ENCODE data around the gene TET2.

The TET2 gene

DNA sequence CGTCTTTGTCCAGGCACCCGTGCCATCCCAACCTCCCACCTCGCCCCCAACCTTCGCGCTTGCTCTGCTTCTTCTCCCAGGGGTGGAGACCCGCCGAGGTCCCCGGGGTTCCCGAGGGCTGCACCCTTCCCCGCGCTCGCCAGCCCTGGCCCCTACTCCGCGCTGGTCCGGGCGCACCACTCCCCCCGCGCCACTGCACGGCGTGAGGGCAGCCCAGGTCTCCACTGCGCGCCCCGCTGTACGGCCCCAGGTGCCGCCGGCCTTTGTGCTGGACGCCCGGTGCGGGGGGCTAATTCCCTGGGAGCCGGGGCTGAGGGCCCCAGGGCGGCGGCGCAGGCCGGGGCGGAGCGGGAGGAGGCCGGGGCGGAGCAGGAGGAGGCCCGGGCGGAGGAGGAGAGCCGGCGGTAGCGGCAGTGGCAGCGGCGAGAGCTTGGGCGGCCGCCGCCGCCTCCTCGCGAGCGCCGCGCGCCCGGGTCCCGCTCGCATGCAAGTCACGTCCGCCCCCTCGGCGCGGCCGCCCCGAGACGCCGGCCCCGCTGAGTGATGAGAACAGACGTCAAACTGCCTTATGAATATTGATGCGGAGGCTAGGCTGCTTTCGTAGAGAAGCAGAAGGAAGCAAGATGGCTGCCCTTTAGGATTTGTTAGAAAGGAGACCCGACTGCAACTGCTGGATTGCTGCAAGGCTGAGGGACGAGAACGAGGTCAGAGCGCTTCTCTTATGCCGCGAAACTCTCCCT lies at the start of gene TET2:
Gene TET2 (plus strand): TSS at position 601 of the 740 bp plus-strand sequence. CDS start 87,067 bp downstream, outside the sequence.
- peak; percentile 36 for DNase-seq

DNA sequence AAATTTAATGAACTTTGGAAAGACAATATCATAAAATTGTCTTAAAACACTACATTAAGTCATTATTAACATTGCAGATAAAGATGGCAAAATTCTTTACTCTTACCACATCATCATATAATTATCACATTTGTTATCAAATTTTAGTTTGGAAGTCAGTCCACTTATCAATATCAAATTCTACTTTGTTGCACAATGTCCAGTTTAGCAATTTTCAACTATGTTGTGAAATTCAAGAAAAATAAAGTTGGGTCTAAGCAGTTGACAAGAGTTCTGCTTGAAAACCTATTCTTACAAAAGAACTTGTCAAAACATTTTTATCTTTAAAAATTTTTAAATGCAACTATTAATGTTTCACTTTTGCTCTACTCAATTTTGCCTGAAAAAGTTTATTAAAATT lies 44.7 kb upstream of the TET2 start:
- DNase-seq = no peak

DNA sequence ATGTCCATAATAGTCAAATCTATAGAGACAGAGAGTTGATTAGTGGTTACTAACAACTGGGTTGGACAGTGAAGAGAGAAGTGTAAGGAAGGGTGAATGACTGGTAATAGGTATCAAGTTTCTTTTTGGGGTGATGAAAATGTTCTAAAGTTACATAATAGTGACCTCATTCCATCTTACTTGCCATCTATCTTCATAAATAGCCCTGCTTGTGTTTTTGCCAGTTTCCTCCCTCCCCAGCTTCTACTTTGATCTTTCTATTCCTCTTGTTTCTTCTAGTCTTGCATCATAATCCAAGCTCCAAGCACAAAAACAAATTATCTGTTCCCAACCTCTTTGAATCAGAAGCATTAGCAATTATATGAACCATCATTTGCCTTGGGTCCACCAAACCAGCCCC lies 40.2 kb upstream of the TET2 start:
- DNase-seq = no peak

DNA sequence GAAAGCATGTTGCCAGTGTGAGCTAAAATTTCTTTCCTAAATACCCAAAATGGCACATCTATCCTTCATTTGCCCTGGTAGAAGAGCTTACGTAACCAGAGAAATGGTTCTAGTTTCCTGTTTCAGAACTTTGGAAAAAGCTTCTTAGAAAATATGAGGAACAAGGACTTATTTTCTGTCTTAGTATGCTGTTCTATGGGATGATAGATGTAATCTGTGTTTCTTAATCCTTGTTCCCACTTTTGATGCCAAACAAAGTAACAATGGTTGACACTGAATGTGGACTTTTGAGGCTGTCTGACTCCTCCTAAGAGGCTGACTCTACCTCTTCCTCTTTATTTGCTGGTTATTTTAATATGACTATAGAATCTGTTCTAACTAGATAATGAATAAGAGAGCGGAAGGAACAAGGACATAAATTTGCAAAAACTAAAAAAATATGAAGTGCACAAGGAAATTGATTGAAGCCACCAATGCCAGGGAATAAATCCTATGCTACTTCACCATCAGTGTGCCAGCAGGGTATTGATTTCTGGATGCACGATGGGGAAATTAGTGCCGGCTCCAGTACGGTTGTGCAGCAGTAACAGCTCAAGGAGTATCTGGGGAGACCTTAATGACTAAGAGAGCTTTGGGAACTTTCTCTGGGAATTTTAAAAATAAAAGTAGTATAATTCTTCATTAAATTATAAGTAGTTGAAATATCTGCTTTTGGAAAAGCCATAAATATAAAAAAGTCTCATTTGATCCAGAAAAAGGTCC lies 39.4 kb upstream of the TET2 start:
- no peak for DNase-seq

DNA sequence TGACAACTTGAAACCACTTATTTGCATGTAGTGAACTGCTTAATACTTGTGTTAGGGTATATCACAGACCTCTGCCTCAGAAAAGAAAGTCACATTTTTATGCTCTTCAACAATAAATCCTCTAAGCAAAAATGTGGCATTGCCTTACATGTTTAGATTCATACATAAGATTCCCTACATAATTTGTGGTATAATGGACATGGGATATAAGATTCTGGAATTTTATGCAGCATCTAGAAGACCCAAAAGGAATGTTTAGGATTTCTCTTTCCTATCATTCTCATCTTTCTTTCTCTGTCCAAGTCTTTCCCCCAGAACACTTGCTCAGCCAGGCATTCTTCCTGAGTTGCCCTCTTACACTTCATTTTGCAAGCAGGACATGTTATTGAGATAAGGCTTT lies 37.7 kb upstream of the TET2 start:
- no peak for DNase-seq

DNA sequence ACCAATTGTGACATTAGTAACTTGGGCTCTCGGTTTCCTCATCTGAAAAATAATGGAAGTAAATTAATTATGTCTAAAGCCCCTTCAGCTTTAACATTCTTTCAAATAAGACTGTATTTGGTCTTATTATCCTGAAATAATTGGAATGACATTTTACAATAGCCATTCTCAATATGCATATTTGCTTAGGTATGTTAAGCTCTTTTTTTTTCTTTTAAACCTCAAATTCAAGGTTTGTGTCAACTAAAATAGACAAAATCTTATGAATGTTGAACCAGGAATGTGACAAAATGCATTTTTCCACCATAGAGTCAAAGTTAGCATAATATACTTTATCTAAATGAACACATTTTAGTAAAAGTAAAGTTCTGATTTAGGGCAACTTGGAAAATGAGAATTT lies 34.4 kb upstream of the TET2 start:
- DNase-seq = no peak

DNA sequence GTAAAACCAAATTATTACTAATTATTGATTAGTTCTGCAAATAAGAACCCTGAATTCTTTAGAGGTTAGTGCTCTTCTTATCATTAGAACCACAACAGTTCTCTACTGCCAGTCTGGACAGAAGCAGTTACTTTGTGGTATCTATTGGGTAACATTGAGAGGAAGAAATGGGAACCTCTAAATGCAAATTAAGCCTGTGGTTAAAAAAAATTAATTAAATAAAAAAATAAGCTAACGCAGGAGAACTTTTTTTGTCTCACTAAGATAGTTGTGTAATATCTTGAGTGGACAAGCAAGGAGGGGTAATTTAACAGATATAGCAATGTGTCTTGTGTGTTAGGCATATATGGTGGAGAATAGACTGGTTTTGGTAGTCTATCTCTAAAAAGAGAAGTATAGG lies 32.9 kb upstream of the TET2 start:
- no peak for DNase-seq

DNA sequence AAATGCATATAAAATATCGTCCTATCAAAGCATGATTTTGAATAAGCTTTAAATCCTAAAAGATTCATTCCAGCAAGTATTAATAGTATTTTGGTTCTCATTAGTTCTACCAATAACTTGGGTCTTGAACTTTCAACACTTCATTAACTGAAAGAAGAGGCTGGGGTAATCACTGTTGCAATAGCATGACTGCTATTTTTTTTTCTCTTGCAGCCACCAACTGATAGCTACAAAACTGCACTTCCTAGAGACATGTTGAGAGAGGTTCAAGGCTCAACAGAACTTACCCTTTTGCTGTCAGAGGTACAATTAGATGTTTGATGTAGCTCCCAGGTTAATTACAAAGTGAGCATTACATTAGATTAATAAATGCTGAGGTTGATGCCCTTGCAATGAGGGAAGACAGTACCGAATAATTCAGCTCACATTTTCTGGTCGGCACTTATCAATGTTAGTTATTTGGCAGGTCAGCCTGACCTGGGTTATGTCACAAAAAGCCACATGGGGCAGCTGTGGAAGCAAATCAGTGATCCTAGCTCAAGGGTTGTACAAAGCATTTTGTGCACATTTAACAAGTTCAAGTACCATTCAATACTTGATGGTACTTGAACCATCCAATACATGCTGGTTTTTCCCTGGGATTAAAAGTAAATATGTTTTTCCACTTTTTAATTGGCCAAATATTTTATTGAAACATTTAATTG lies 29.9 kb upstream of the TET2 start:
- no peak for DNase-seq

DNA sequence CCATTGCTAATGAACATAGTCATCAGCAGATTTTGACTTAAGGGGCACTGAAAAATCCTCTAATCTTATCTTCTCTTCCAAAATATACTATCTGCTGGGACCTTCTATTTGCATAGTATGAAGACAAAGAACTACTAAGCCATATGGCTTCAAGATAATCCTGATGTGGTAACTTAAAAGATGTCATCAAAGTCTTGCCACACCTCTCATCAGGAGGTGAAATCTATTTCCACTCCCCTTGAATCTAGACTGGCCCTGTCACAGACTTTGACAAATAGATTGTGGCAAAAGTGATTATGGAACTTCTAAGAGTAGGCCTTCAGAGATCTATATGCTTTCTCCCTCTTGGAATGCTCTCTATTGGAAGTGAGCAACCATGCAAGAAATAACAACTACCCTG lies 27.3 kb upstream of the TET2 start:
- DNase-seq = no peak

DNA sequence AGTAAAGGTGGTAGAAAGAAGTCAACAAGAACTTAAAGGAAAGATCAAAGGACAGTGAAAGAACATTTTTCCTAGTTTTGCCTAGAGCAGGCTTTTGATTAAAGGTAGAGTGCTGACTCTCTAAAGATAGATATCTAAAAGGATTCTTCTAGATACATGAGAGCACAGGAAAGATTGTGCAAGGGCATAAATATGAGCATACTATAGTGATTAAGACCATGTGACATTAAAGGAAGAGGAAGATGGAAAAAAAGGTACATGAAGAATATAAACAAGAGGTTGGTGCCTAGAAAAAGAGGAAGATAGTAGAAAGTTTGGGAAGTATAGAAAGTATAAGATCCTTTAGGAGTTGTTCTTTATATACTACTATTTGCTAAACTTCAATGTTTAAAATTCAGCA lies 26.1 kb upstream of the TET2 start:
- no peak for DNase-seq

DNA sequence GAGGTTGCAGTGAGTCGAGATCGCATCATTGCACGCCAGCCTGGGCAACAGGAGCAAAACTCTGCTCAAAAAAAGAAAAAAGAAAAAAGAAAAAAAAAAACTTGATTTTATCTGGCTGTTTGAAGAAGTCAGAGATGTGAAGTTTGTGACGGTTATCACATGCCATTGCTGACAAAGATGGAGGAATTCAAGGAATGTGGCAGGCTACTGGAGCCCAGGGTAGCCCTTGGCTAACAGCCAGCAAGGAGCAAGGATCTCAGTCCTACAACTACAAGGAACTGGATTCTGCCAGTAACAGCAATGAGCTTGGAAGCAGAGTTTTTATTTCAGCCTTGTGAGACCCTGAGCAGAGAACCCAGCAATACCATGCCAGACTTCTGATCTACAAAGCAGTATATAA lies 24.3 kb upstream of the TET2 start:
- no peak for DNase-seq

DNA sequence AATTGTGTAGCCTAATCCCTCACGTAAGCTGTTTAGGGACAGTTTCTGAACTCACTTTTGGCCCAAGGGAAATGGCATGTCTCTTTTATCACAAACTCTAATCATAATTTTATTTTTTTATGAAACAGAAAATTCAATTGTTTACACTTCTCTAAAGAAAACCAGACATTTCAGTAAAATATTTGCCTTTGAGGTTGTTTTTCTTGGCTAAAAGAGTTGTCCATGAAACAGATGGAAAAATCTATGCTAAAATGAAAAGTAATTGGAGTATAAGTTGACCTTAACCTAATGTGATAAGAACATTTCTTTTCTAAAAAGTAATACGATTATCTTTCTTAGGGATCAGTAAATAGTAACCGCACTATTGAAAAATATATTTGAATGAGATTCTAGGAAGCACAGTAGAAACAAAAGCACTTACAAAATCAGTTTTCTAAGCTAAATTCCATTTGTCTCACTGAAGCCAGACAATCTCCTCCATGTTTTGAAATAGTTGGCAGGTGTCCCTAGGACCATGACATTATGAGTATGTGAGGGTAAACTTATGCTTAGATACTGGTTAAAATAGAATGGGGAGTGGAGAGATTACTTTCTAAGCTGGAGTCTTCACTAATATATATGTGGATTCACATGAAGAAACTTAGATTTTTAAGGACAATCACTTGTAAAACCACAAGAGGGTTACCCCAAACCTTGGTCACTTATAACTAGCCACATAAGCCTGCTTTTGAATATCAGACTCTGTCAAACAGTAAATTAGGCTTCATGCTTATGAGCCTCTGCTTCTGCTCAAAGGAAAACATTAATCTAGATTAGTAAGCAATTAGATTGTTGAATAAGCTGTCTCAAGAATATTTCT lies 20.1 kb upstream of the TET2 start:
- DNase-seq = no peak

DNA sequence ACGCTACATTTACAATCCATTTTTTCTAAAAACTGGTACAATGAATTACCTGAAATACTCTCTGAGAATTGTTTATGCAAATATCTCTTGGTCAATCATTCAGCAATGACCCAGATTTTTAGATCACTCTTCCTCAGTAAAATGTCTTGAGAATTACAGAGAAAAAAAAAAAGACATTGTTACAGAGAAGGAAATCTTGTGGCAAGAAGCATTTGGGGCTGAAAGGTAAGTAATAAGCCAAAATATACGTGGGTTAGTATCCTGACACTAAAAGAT lies 19.6 kb upstream of the TET2 start:
- DNase-seq = no peak

DNA sequence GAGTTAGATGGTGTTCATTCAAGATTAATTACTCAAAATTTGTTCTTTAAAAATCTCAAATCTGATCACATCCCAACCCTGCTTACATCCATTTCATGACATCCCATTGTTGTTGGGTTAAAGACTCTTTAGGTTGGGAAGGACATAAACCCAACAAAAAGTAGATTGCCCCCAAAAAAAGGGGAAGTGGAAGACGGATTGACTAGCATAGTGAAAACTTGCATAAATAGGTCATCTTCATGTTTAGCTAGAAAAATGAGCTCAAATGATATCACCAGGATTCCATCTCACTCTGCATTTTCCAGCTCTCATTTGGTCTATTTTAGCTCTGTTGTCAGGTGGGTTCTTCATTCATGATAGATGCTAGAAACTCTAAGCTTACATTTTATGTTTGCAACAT lies 18.5 kb upstream of the TET2 start:
- no peak for DNase-seq

DNA sequence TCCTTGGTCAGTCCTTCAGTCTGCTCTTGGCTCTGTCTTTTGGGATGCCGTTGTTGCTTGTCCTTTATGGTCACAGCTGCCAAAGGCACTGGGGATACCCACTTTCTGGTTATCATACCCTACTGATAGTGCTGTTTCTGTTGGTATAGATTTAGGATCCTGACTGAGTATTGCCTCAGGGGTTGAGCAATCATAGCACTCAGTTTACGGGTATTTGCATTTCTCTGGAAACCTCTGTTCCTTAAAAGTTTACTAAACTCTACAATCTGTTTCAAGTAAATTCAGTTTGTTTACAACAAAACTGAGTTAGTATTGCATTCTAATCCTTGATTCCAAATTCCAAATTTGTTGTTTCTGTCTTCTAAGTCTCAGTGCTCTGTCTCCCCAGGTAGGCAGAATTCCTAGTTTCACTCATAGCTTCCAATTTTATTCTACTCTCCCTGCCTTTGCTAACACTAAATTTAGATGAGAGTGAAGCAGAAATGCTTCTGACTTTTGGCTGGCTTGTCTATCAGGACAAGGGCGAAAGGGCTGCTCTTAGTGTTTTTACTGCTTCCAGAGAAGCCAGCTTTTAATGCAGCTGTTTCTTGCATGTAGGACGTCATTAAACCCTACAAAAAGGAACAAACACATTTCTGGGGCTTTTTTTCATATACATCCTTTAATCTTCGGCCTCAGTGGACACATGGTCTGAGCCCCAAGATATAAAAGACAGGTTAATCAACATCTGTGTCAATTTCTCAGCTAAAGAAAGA lies 17.2 kb upstream of the TET2 start:
- DNase-seq = no peak

DNA sequence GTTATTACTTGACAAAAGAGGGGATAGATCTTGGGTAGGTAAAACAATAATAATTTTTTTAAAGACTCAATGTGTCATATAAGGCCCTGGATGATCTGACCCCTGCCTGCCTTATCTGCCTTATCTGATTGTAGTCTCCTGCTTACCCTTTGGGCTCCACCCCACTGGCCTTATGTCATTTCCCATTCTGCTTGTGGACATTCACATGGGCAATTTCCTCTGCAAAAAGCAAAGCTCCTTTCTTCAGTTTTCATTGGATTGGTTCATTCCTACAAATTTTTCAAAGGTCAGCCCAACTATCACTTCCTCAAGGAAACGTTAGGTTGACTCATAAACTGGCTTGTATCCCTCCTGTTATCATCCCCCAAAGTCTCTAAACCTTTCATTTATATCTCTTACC lies 15.7 kb upstream of the TET2 start:
- no peak for DNase-seq

DNA sequence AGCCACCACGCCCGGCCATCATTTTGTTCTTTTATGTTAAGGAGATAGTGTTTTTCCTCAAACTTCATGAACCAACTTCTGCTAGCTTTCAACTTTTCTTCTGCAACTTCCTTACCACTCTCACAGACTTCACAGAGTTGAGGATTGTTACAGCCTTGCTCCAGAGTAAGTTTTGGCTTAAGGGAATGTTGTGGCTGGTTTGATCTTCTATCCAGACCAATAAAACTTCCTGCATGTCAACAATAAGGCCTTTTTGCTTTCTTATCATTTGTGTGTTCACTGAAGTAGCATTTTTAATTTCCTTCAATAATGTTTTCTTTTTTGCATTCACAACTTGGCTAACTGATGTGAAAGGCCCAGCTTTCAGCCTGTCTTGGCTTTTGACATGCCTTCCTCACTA lies 12.7 kb upstream of the TET2 start:
- no peak for DNase-seq

DNA sequence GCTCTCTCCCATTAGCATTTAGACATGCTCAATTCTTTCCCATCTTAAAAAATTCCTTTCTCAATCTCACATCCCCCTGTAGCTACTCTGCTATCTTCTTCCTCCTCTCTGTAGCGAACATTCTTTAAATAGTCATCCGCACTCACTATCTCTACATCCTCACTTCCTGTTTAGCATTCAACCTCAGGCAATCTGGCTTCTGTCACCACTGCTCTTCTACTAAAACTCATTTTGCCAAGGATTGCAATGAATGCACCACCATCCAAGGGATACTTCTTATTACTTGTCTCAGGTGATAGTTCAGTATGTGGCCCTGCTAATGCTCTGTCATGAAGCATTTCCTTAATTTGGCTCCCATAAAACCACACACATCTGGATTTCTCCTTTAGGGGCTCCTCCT lies 10.9 kb upstream of the TET2 start:
- no peak for DNase-seq

DNA sequence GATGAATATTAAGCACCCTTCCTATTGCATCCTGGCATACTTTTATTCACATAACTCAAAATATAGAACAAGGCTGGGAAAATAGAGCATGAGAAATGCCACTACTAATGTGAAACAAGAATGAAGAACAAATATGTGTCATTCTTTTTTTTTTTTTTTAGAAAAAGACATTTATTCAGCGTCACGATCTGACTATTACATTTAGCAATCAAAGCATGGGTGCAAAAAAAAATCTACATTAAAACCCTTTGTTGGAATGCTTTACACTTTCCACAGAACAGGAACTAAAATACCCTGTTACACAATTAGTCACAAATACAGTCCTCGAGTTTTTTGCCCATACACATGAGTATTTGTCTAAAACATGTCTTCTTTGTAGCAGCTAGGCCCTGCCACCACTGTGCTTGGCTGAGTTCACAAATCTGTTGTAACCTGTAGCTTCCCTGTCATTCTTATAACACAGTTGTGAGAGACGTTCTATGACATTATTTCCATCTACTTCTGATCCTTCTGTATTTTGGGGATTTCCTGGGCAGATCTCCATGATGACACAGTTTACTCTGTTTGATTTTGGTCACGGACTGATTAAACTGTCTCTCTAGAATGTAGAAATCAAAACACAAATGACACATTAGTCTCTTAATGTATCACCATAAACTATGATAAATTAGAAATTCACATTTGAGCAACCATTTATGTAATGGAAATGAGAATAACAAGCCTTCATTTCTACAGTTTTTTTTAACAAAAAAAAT lies 9.4 kb upstream of the TET2 start:
- DNase-seq = no peak

DNA sequence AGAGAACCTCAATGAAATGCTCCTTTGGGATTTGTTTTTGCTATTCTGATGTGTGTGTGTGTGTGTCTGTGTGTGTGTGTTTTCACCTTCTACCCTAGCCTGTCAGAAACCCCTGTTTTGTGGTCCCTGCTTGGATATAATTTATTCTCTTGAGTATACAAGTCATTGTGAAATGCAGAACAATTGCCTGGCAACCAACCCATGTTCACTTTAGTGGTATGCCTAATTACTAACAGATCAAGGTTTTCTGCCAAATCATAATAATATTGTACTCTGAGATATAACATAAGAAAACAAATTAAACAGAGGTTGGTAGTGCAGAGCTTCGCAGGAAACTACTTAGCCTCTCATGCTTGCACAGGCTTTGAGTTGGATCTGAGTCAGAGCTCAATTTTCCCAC lies 7.0 kb upstream of the TET2 start:
- DNase-seq = no peak

DNA sequence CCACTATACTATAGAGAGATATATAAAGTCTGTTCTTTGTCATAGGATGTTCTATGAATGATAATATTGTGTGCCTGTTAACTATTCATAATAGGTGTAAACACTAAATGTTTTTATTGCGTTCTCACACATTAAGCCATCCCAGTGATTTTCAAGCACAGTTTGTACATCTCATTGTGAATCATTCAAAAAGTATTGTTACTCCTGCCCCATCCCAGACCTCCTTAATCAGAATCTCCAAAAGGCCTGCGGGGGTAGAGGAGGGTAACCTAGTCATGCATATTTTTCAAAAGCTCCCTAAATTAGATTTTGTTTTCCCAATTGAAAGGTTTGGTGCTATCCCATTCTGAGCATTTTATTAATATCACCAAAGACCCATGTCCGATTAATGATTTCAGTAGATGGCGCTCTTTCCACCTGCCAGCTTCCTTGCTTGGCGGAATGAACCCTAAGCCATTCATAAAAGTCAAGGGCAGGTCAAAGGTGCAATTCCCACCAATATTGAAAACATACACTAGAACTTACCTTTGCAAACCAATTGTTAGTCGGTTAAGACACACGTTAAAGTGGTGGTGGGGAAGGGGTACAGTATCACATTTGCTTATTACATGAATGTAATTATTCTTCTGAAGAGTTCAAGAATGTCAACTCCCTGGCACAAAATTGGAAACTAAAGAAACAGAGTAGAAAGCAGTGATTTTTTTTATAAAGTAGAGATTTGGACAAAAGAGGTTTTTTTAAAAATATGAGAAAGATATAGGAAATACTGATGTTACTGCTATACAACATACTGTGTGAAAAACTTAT lies 5.8 kb upstream of the TET2 start:
- no peak for DNase-seq
